IMR-90 (cell line): Measurements from ENCODE around the gene CPSF7. TPM values are rescaled to one million over a fixed set of nuclear protein-coding genes. Genes with fewer than 3 reads are reported as not detected.
A peak's percentile ranks its signal among the peaks of the same experiment; 100 is the strongest.

Experiments used
- ATAC-seq: fragments of 200-7000 bp; cut with Tn5 transposase; 2 replicates; pipeline ENCODE4 v1.9.1; 2020; ENCODE audit warnings: low read depth, mild to moderate bottlenecking, moderate library complexity
- BruUV-seq: library from RNA; stranded (reverse); fragments of 400-500 nt; replicated peaks from 2 replicates; lab custom pipeline; 2021; lab: Mats Ljungman, UMichigan
- CTCF ChIA-PET: fragments of 300-600 bp; formaldehyde crosslinking; extraction: SDS; loops from one replicate; lab custom pipeline; 2021; ENCODE audit warnings: antibody characterized with exemption; lab: Yijun Ruan, JAX
- POLR2A ChIA-PET: fragments of 300-600 bp; sonication (Branson Sonifier 250); formaldehyde crosslinking; loops from one replicate; lab custom pipeline; 2022; ENCODE audit warnings: antibody characterized with exemption; ENCODE audit not compliant: unreplicated experiment; lab: Charles Lee
- DNase-seq: peaks from one replicate; pipeline ENCODE4 v3.0.0; 2013
- H2AFZ ChIP-seq: replicated peaks from 2 replicates; pipeline ENCODE3; 2013; ENCODE audit warnings: low read length, mild to moderate bottlenecking; ENCODE audit not compliant: poor library complexity
- H2AK5ac ChIP-seq: 2 replicates; pipeline ENCODE4 v1.6.1; 2013; ENCODE audit warnings: low read depth, low read length, inconsistent platforms
- H2AK9ac ChIP-seq: replicated peaks from 2 replicates; pipeline ENCODE3; 2013; ENCODE audit warnings: mild to moderate bottlenecking, low read depth, low read length, moderate library complexity; ENCODE audit not compliant: poor library complexity
- H2BK120ac ChIP-seq: 2 replicates; pipeline ENCODE4 v1.6.1; 2013; ENCODE audit warnings: low read depth, low read length, inconsistent platforms
- H2BK15ac ChIP-seq: 3 replicates; pipeline ENCODE4 v1.6.1; 2013; ENCODE audit warnings: low read depth, low read length, inconsistent platforms
- H2BK20ac ChIP-seq: 2 replicates; pipeline ENCODE4 v1.6.1; 2013; ENCODE audit warnings: low read depth, mild to moderate bottlenecking, inconsistent platforms, low read length, moderate library complexity
- H2BK5ac ChIP-seq: 2 replicates; pipeline ENCODE4 v1.6.1; 2013; ENCODE audit warnings: mild to moderate bottlenecking, low read depth, low read length, inconsistent platforms; ENCODE audit not compliant: poor library complexity, severe bottlenecking
- H3K14ac ChIP-seq: replicated peaks from 2 replicates; pipeline ENCODE4 v1.6.1; 2013; ENCODE audit warnings: low read depth, low read length, inconsistent platforms
- H3K18ac ChIP-seq: 2 replicates; pipeline ENCODE4 v1.6.1; 2013; ENCODE audit warnings: low read depth, low read length, control low read depth
- H3K23ac ChIP-seq: 2 replicates; pipeline ENCODE4 v1.6.1; 2013; ENCODE audit warnings: low read depth, low read length, inconsistent platforms
- H3K27ac ChIP-seq: 2 replicates; pipeline ENCODE4 v1.5.1; 2013; ENCODE audit warnings: mild to moderate bottlenecking, control low read depth, low read length; ENCODE audit not compliant: insufficient read depth
- H3K27me3 ChIP-seq: 2 replicates; pipeline ENCODE4 v1.6.1; 2013; ENCODE audit warnings: low read length; ENCODE audit not compliant: control insufficient read depth, insufficient read depth
- H3K36me3 ChIP-seq: 2 replicates; pipeline ENCODE4 v1.6.1; 2013; ENCODE audit warnings: low read length, mixed read lengths; ENCODE audit not compliant: control insufficient read depth, insufficient read depth
- H3K4ac ChIP-seq: 2 replicates; pipeline ENCODE4 v1.6.1; 2013; ENCODE audit warnings: low read depth, low read length, inconsistent platforms
- H3K4me1 ChIP-seq: 2 replicates; pipeline ENCODE4 v1.6.1; 2013; ENCODE audit warnings: low read length, mixed read lengths; ENCODE audit not compliant: control insufficient read depth, insufficient read depth
- H3K4me2 ChIP-seq: 2 replicates; pipeline ENCODE4 v1.6.1; 2013; ENCODE audit warnings: low read depth, mild to moderate bottlenecking, control low read depth, low read length, moderate library complexity
- H3K4me3 ChIP-seq: 2 replicates; pipeline ENCODE4 v1.5.1; 2013; ENCODE audit warnings: low read depth, mild to moderate bottlenecking, control low read depth, low read length, moderate library complexity; ENCODE audit not compliant: insufficient read depth
- H3K56ac ChIP-seq: 2 replicates; pipeline ENCODE4 v1.6.1; 2013; ENCODE audit warnings: low read length, inconsistent platforms; ENCODE audit not compliant: insufficient read depth; ENCODE audit errors: extremely low read depth
- H3K79me1 ChIP-seq, 2 experiments: 2 replicates each; pipeline ENCODE4 v1.6.1; 2013; ENCODE audit warnings: low read length in 2 of 2, inconsistent platforms in 1 of 2, low read depth in 1 of 2
- H3K9ac ChIP-seq: 2 replicates; pipeline ENCODE4 v1.6.1; 2013; ENCODE audit warnings: low read depth, low read length, control low read depth
- H3K9me1 ChIP-seq: 2 replicates; pipeline ENCODE4 v1.6.1; 2013; ENCODE audit warnings: low read length, inconsistent platforms; ENCODE audit not compliant: insufficient read depth
- H3K9me3 ChIP-seq: 2 replicates; pipeline ENCODE4 v1.6.1; 2013; ENCODE audit warnings: low read length; ENCODE audit not compliant: control insufficient read depth, insufficient read depth
- H4K20me1 ChIP-seq: 2 replicates; pipeline ENCODE4 v1.6.1; 2013; ENCODE audit warnings: low read length, inconsistent platforms; ENCODE audit not compliant: insufficient read depth
- H4K5ac ChIP-seq: 2 replicates; pipeline ENCODE4 v1.6.1; 2013; ENCODE audit warnings: mild to moderate bottlenecking, low read depth, low read length, control low read depth
- H4K8ac ChIP-seq, 2 experiments: 2 replicates each; pipeline ENCODE4 v1.6.1; 2013; ENCODE audit warnings: low read depth in 2 of 2, low read length in 2 of 2, control low read depth in 1 of 2, inconsistent platforms in 1 of 2
- H4K91ac ChIP-seq: 2 replicates; pipeline ENCODE4 v1.6.1; 2013; ENCODE audit warnings: low read depth, low read length, inconsistent platforms; ENCODE audit not compliant: insufficient read depth
- BHLHE40 ChIP-seq: fragments of 150-350 bp; IDR thresholded peaks from 2 replicates; pipeline ENCODE4 v1.6.1; 2016; ENCODE audit warnings: mild to moderate bottlenecking, low read depth, low read length
- CEBPB ChIP-seq: IDR thresholded peaks from 2 replicates; pipeline ENCODE4 v1.6.1; 2012; ENCODE audit warnings: low read depth, low read length, improper control_type of control experiment
- CHD1 ChIP-seq: IDR thresholded peaks from 2 replicates; pipeline ENCODE4 v1.6.1; 2012; ENCODE audit warnings: low read depth, low read length, improper control_type of control experiment
- CTCF ChIP-seq: conservative IDR thresholded peaks from 2 replicates; pipeline ENCODE4 v1.5.1; 2012; ENCODE audit warnings: mild to moderate bottlenecking, low read depth, low read length, improper control_type of control experiment
- FOS ChIP-seq: fragments of 150-350 bp; IDR thresholded peaks from 2 replicates; pipeline ENCODE4 v1.6.1; 2016; ENCODE audit warnings: low read depth, low read length
- MAFK ChIP-seq: IDR thresholded peaks from 2 replicates; pipeline ENCODE4 v1.6.1; 2012; ENCODE audit warnings: low read depth, low read length, improper control_type of control experiment
- MAZ ChIP-seq: IDR thresholded peaks from 2 replicates; pipeline ENCODE4 v1.6.1; 2012; ENCODE audit warnings: low read depth, mild to moderate bottlenecking, low read length, improper control_type of control experiment, moderate library complexity, borderline replicate concordance
- MXI1 ChIP-seq: IDR thresholded peaks from 2 replicates; pipeline ENCODE4 v1.6.1; 2012; ENCODE audit warnings: low read depth, mild to moderate bottlenecking, low read length, moderate library complexity, borderline replicate concordance
- POLR2A ChIP-seq: IDR thresholded peaks from 2 replicates; pipeline ENCODE4 v1.6.1; 2012; ENCODE audit warnings: mild to moderate bottlenecking, low read depth, low read length
- RAD21 ChIP-seq: IDR thresholded peaks from 2 replicates; pipeline ENCODE4 v1.6.1; 2012; ENCODE audit warnings: low read length, improper control_type of control experiment
- RCOR1 ChIP-seq: IDR thresholded peaks from 2 replicates; pipeline ENCODE4 v1.6.1; 2012; ENCODE audit warnings: mild to moderate bottlenecking, low read length, improper control_type of control experiment; ENCODE audit not compliant: insufficient replicate concordance
- RFX5 ChIP-seq: IDR thresholded peaks from 2 replicates; pipeline ENCODE4 v1.8.0; 2012; ENCODE audit warnings: low read depth, mild to moderate bottlenecking, low read length, moderate library complexity
- SMC3 ChIP-seq: fragments of 150-350 bp; IDR thresholded peaks from 2 replicates; pipeline ENCODE4 v1.6.1; 2016; ENCODE audit warnings: low read depth, mild to moderate bottlenecking, antibody characterized with exemption, low read length, moderate library complexity
- USF2 ChIP-seq: fragments of 150-350 bp; IDR thresholded peaks from 2 replicates; pipeline ENCODE4 v1.6.1; 2017; ENCODE audit warnings: mild to moderate bottlenecking, antibody characterized with exemption, low read length, low read depth
- WGBS, 2 experiments: methylation state at CpG; one replicate each; pipeline versions ENCODE4 v1.1.5 to v1.1.7; 2013; ENCODE audit warnings: missing lambda C conversion rate in 2 of 2; ENCODE audit not compliant: insufficient read length in 1 of 2; ENCODE audit errors: extremely low coverage in 2 of 2; 5-methylcytosine and 5-hydroxymethylcytosine counted together
- dilution Hi-C: fragments of 300-500 bp; cut with HindIII; formaldehyde crosslinking; loops from one replicate; pipeline ENCODE4 v1.14.3; 2018; ENCODE audit warnings: low sequenced_read_pairs; ENCODE audit not compliant: unreplicated experiment
- in situ Hi-C: fragments of 300-500 bp; cut with MboI; formaldehyde crosslinking; loops from 3 replicates; pipeline ENCODE4 v1.14.3; 2019; ENCODE audit warnings: low sequenced_read_pairs, inconsistent platforms, mixed read lengths
- intact Hi-C: fragments of 100-400 bp; cut with micrococcal nuclease; formaldehyde crosslinking; loops from 2 replicates; pipeline ENCODE4 v1.10.0; 2022
- polyA plus RNA-seq, 3 experiments: library from polyadenylated mRNA; depleted of rRNA; stranded (reverse); fragments of >200 nt; gene quantifications; 2 replicates each; pipeline ENCODE4 v1.2.3, GENCODE V29; 2012; ENCODE audit warnings: low replicate concordance in 1 of 3
- total RNA-seq: library from RNA; depleted of rRNA; stranded (reverse); fragments of >200 nt; gene quantifications from 2 replicates; pipeline ENCODE4 v1.2.3, GENCODE V29; 2012

The CPSF7 gene
- total and polyA plus RNA-seq, 2 of the 4 experiments (the other 2 are of a cell fraction): 9.5 to 55.2 TPM

- Histone ChIP-seq H2AFZ (no peak overlapping the region), H3K27me3 (no peaks in the 10 kb centered on the region), H4K8ac (no peak overlapping the region), H2BK5ac (no peak overlapping the region), H3K23ac (no peak overlapping the region), H2BK20ac (no peak overlapping the region), H3K27ac (no peak overlapping the region), H3K36me3 (peaks cover 45% of the 10 kb centered on the region), H3K56ac (no peak overlapping the region), H3K9me3 (no peaks in the 10 kb centered on the region), H4K5ac (no peak overlapping the region), H2AK9ac (peak overlapping the region; percentile 3), H3K4me1 (no peaks in the 10 kb centered on the region), H4K20me1 (no peaks in the 10 kb centered on the region), H3K4ac (no peak overlapping the region), H3K9me1 (peaks cover 9% of the 10 kb centered on the region), H3K4me2 (no peak overlapping the region), H2AK5ac (no peak overlapping the region), H3K9ac (no peak overlapping the region), H3K18ac (no peak overlapping the region), H3K14ac (no peak overlapping the region), H3K4me3 (no peak overlapping the region), H4K91ac (no peak overlapping the region), H2BK120ac (no peak overlapping the region), H2BK15ac (no peak overlapping the region), H3K79me1 (peaks cover 7 to 11% of the 10 kb centered on the region in 2 experiments; a peak in 3 of 4 replicates)
- ATAC-seq: no peak
- POLR2A ChIA-PET: no interaction called here
- intact Hi-C loops (no loop called here), dilution Hi-C loops (no loop called here), in situ Hi-C loops (no loop called here)
- BruUV-seq: no TSS peak
- no peak for DNase-seq
- 90% methylated on average over 3 of the region's 15 CpGs; no CpG with 5 or more reads in 1 of the 2 experiments for WGBS, 2 experiments
- TF ChIP-seq USF2: no peak
- TF ChIP-seq RAD21: no peak
- no peak for TF ChIP-seq SMC3
- no peak for TF ChIP-seq RCOR1
- TF ChIP-seq MAZ: no peak
- no peak for TF ChIP-seq FOS
- TF ChIP-seq CTCF: no peak
- TF ChIP-seq CHD1: no peak
- no peak for TF ChIP-seq RFX5
- TF ChIP-seq POLR2A: no peak
- no peak for TF ChIP-seq MAFK
- TF ChIP-seq CEBPB: no peak
- TF ChIP-seq BHLHE40: no peak
- TF ChIP-seq MXI1: no peak
- CTCF ChIA-PET: no interaction called here
Observed at GRCh38 chr11:61353131-61354067, 76.4 kb downstream of the CPSF7 start.
